ENCODE data around the gene CARD19. TPM values are rescaled to one million over a fixed set of nuclear protein-coding genes. Genes with fewer than 3 reads are reported as not detected.

The CARD19 gene
- total RNA-seq, 1 experiment from 2014 or later: 54.5 TPM

GRCh38 chr9:93114169-93114983 is 18.4 kb downstream of the CARD19 start:
- Histone ChIP-seq H3K9me2 (ENCODE audit: insufficient read depth) (no peaks in the 10 kb centered on the region), H4K20me1 (ENCODE audit: insufficient read depth) (no peaks in the 10 kb centered on the region), H2AFZ (ENCODE audit: low read depth, low read length, poor library complexity, severe bottlenecking) (no peak overlapping the region), H3K9me3 (ENCODE audit: control insufficient read depth in 1 of 2, insufficient read depth in 1 of 2, low read depth in 1 of 2, low read length in 2 of 2) (no peaks in the 10 kb centered on the region), H3K79me2 (ENCODE audit: insufficient read depth, low read length) (no peaks in the 10 kb centered on the region), H3K4me1 (ENCODE audit: control insufficient read depth in 1 of 2, insufficient read depth in 2 of 2, low read length in 2 of 2) (peaks cover 2 to 10% of the 10 kb centered on the region in 2 experiments), H3K4me2 (ENCODE audit: low read length) (no peak overlapping the region), H3K9ac (ENCODE audit: low read length) (no peak overlapping the region), H3K4me3 (replicated peaks in 1 of 2; ENCODE audit: low read depth in 1 of 2, low read length in 2 of 2) (no peak overlapping the region), H3K36me3 (ENCODE audit: control insufficient read depth in 1 of 2, insufficient read depth in 2 of 2, low read length in 2 of 2) (peaks cover 0 to 4% of the 10 kb centered on the region in 2 experiments; a peak in 3 of 4 replicates), H3K27ac (ENCODE audit: low read depth, low read length) (no peak overlapping the region), H3K27me3 (ENCODE audit: insufficient read depth, low read length) (no peaks in the 10 kb centered on the region)
- BruUV-seq (replicated peaks): no TSS peak
- TF ChIP-seq ATF3 (IDR thresholded peaks at IDR 0.05) (no peak), RAD21 (IDR thresholded peaks at IDR 0.05; ENCODE audit: low read depth) (no peak), SP1 (IDR thresholded peaks at IDR 0.05; ENCODE audit: low read depth) (no peak), CTCF (IDR thresholded peaks at IDR 0.05 in 2 of 3, conservative IDR thresholded peaks at IDR 0.05 in 1 of 3; ENCODE audit: borderline replicate concordance in 1 of 3, insufficient read depth in 1 of 3, low read depth in 2 of 3, low read length in 2 of 3) (no peak), POLR2AphosphoS5 (IDR thresholded peaks at IDR 0.05; ENCODE audit: low read depth, low read length) (no peak), CBX3 (IDR thresholded peaks at IDR 0.05; ENCODE audit: low read depth) (no peak), MAX (IDR thresholded peaks at IDR 0.05) (no peak), FOSL1 (IDR thresholded peaks at IDR 0.05; ENCODE audit: low read depth) (no peak), REST (IDR thresholded peaks at IDR 0.05; ENCODE audit: low read depth) (no peak), SIN3A (IDR thresholded peaks at IDR 0.05; ENCODE audit: low read depth) (no peak), SRF (IDR thresholded peaks at IDR 0.05; ENCODE audit: low read depth) (no peak), EGR1 (IDR thresholded peaks at IDR 0.05; ENCODE audit: low read depth) (no peak), JUND (IDR thresholded peaks at IDR 0.05) (no peak), YY1 (IDR thresholded peaks at IDR 0.05; ENCODE audit: extremely low read depth, insufficient replicate concordance, low read depth, low read length) (no peak), POLR2A (IDR thresholded peaks at IDR 0.05; ENCODE audit: borderline replicate concordance, extremely low read depth, insufficient read depth, insufficient read length) (no peak), ZBTB33 (IDR thresholded peaks at IDR 0.05; ENCODE audit: extremely low read depth, insufficient replicate concordance, low read length) (no peak), ELF1 (IDR thresholded peaks at IDR 0.05; ENCODE audit: borderline replicate concordance, low read depth) (no peak), EZH2 (IDR thresholded peaks at IDR 0.05) (no peak), ZNF274 (IDR thresholded peaks at IDR 0.05; ENCODE audit: low read depth, low read length) (no peak)
- ChIA-PET CTCF (interaction anchor here (0.6 kb wide), 1 partner anchor 1054 kb away, joined by 3 read pairs; no protein-coding TSS in a partner anchor), POLR2A (no interaction called here), RAD21 (ENCODE audit: low non-redundant PET in 1 of 2, low total read pairs in 2 of 2, uncharacterized antibody in 2 of 2, unreplicated experiment in 2 of 2) (no interaction called here)
- DNase-seq (ENCODE audit: low read depth, low spot score): no peak
- intact Hi-C loops (cut with micrococcal nuclease): no loop called here
- ATAC-seq: no peak
